SK-N-SH (cell line): Measurements from ENCODE around the gene ZP2. TPM values are rescaled to one million over a fixed set of nuclear protein-coding genes. Genes with fewer than 3 reads are reported as not detected.

Experiments used
- CTCF ChIA-PET: fragments of 300-600, 350-600 bp; formaldehyde crosslinking; extraction: SDS; loops from one replicate; lab custom pipeline; 2021; lab: Yijun Ruan, JAX
- POLR2A ChIA-PET: fragments of 350-600 bp; sonication (Branson Sonifier 250); formaldehyde crosslinking; extraction: SDS; loops from one replicate; lab custom pipeline; 2020; ENCODE audit warnings: antibody characterized with exemption, inconsistent platforms; lab: Yijun Ruan, JAX
- DNase-seq: peaks from one replicate; pipeline ENCODE4 v3.0.0; 2012
- H2AFZ ChIP-seq: fragments of 200-600 bp; sonication (generic); 2 replicates; pipeline ENCODE4 v1.8.1; 2016; ENCODE audit warnings: antibody characterized with exemption, mild to moderate bottlenecking, low read depth
- H3F3A ChIP-seq: fragments of 200-600 bp; sonication (generic); replicated peaks from 2 replicates; pipeline ENCODE3; 2016; ENCODE audit warnings: antibody characterized with exemption, mild to moderate bottlenecking; ENCODE audit not compliant: insufficient read depth
- H3K27ac ChIP-seq, 2 experiments: fragments of 200-500 bp in 1 of 2; fragments of 200-600 bp in 1 of 2; sonication (Bioruptor generic) in 1 of 2; sonication (generic), shearing (Covaris generic) in 1 of 2; 2 replicates each; pipeline versions ENCODE4 v1.5.1 to v1.6.1; 2014 to 2016; ENCODE audit warnings: low read depth in 2 of 2, inconsistent platforms in 1 of 2, low read length in 1 of 2, mild to moderate bottlenecking in 1 of 2, mixed read lengths in 1 of 2
- H3K27me3 ChIP-seq: fragments of 200-600 bp; sonication (generic), shearing (Covaris generic); 2 replicates; pipeline ENCODE4 v1.6.1; 2016; ENCODE audit warnings: mixed run types; ENCODE audit not compliant: insufficient read depth
- H3K36me3 ChIP-seq, 2 experiments: fragments of 200-500 bp in 1 of 2; fragments of 200-600 bp in 1 of 2; sonication (Bioruptor generic) in 1 of 2; sonication (generic) in 1 of 2; replicated peaks in 1 of 2; 2 replicates each; pipeline versions ENCODE3 to v1.5.1; 2014 to 2016; ENCODE audit warnings: low read length in 1 of 2, mild to moderate bottlenecking in 1 of 2; ENCODE audit not compliant: insufficient read depth in 2 of 2, control insufficient read depth in 1 of 2
- H3K4me1 ChIP-seq, 2 experiments: fragments of 200-500 bp in 1 of 2; fragments of 200-600 bp in 1 of 2; sonication (Bioruptor generic) in 1 of 2; sonication (generic), shearing (Covaris generic) in 1 of 2; 2 replicates each; pipeline versions ENCODE4 v1.5.1 to v1.6.1; 2014 to 2016; ENCODE audit warnings: low read depth in 1 of 2, low read length in 1 of 2, mixed run types in 1 of 2; ENCODE audit not compliant: insufficient read depth in 2 of 2, control insufficient read depth in 1 of 2
- H3K4me2 ChIP-seq: fragments of 200-600 bp; sonication (generic), shearing (Covaris generic); 2 replicates; pipeline ENCODE4 v1.6.1; 2017; ENCODE audit warnings: mixed run types
- H3K4me3 ChIP-seq, 2 experiments: fragments of 200-500 bp in 1 of 2; fragments of 200-600 bp in 1 of 2; sonication (Bioruptor generic) in 1 of 2; sonication (generic), shearing (Covaris generic) in 1 of 2; 2 replicates each; pipeline versions ENCODE4 v1.5.1 to v1.8.1; 2014 to 2016; ENCODE audit warnings: low read depth in 2 of 2, inconsistent platforms in 1 of 2, low read length in 1 of 2, mild to moderate bottlenecking in 1 of 2, mixed read lengths in 1 of 2, moderate library complexity in 1 of 2
- H3K79me2 ChIP-seq: fragments of 200-600 bp; sonication (generic); 2 replicates; pipeline ENCODE4 v1.8.1; 2017; ENCODE audit warnings: mild to moderate bottlenecking; ENCODE audit not compliant: insufficient read depth
- H3K9ac ChIP-seq: fragments of 200-600 bp; sonication (generic); 2 replicates; pipeline ENCODE4 v1.6.1; 2017; ENCODE audit warnings: mixed run types
- H3K9me2 ChIP-seq: fragments of 200-600 bp; sonication (generic); 2 replicates; pipeline ENCODE4 v1.6.1; 2017; ENCODE audit warnings: mixed run types
- H3K9me3 ChIP-seq: fragments of 200-600 bp; sonication (generic); 2 replicates; pipeline ENCODE4 v1.6.1; 2017; ENCODE audit warnings: mixed run types, mild to moderate bottlenecking, moderate library complexity
- H4K20me1 ChIP-seq: fragments of 200-600 bp; sonication (generic); 2 replicates; pipeline ENCODE4 v1.6.1; 2017; ENCODE audit warnings: mild to moderate bottlenecking, mixed run types; ENCODE audit not compliant: insufficient read depth
- ELF1 ChIP-seq: IDR thresholded peaks from 2 replicates; pipeline ENCODE4 v1.4.0; 2012
- GATA2 ChIP-seq: sonication (generic); formaldehyde crosslinking; IDR thresholded peaks from 2 replicates; pipeline ENCODE4 v1.5.0; 2020; ENCODE audit warnings: mild to moderate bottlenecking, missing genetic modification reagents
- NFIC ChIP-seq: IDR thresholded peaks from 2 replicates; pipeline ENCODE4 v1.4.0; 2012; ENCODE audit warnings: borderline replicate concordance
- NRF1 ChIP-seq: IDR thresholded peaks from 2 replicates; pipeline ENCODE4 v1.6.1; 2012; ENCODE audit warnings: low read depth, mild to moderate bottlenecking, low read length
- RAD21 ChIP-seq: IDR thresholded peaks from 2 replicates; pipeline ENCODE4 v1.6.1; 2012; ENCODE audit warnings: mild to moderate bottlenecking, low read length
- SMC3 ChIP-seq: IDR thresholded peaks from 2 replicates; pipeline ENCODE4 v1.6.1; 2012; ENCODE audit warnings: low read depth, low read length, improper control_type of control experiment
- TEAD4 ChIP-seq: IDR thresholded peaks from 2 replicates; pipeline ENCODE4 v1.4.0; 2012; ENCODE audit warnings: mild to moderate bottlenecking, borderline replicate concordance; ENCODE audit not compliant: insufficient read depth
- WGBS: methylation state at CpG from one replicate; pipeline ENCODE4 v1.1.6; 2017; ENCODE audit warnings: low lambda C conversion rate; 5-methylcytosine and 5-hydroxymethylcytosine counted together
- polyA plus RNA-seq, 3 experiments: library from polyadenylated mRNA; depleted of rRNA; stranded (reverse); fragments of >200 nt; gene quantifications; 2 replicates each; pipeline ENCODE4 v1.2.3, GENCODE V29; 2012
- TF ChIP-seq, protein P1 (sequence below): IDR thresholded peaks from 2 replicates; pipeline ENCODE4 v1.4.0; 2012; ENCODE audit warnings: low read depth, borderline replicate concordance
- TF ChIP-seq, protein P2 (sequence below): fragments of 200-600 bp; sonication (generic); IDR thresholded peaks from 2 replicates; pipeline ENCODE4 v1.6.1; 2017; ENCODE audit warnings: antibody characterized with exemption, mild to moderate bottlenecking, moderate library complexity
- TF ChIP-seq, protein P3 (sequence below): fragments of 150-350 bp; IDR thresholded peaks from 2 replicates; pipeline ENCODE4 v1.6.1; 2017; ENCODE audit warnings: antibody characterized with exemption, low read length, low read depth, borderline replicate concordance
- TF ChIP-seq, protein P4 (sequence below): fragments of 150-350 bp; IDR thresholded peaks from 2 replicates; pipeline ENCODE4 v1.6.1; 2016; ENCODE audit warnings: mild to moderate bottlenecking, low read depth, low read length
- TF ChIP-seq, protein P5 (sequence below): IDR thresholded peaks from 2 replicates; pipeline ENCODE4 v1.6.1; 2012; ENCODE audit warnings: mild to moderate bottlenecking, low read depth, low read length, moderate library complexity
- TF ChIP-seq, protein P6 (sequence below): IDR thresholded peaks from 2 replicates; pipeline ENCODE4 v1.4.0; 2012; ENCODE audit warnings: low read depth

The ZP2 gene
- polyA plus RNA-seq, 1 of the 3 experiments (the other 2 are of a cell fraction): not detected

DNA sequence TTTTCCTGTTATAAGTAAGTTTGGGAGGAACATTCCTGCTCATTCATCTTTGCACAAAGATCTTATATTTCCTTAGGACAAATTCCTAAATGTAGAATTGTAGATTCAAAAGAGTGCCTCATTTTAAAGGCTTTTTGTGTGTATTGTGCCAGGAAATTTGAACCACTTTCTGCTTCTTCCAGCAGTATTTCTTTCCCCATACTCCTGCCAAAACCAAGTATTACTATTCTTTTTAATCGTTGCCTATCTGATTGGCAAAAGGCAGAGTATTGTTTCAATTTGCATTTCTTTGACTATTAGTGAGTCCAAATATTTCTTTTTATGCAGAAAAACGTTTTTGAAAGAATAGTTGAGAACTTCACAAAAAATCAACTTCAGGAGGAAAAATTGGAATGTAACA, 31.4 kb upstream of the ZP2 start:
- Histone ChIP-seq H2AFZ (no peak overlapping the region), H3K4me1 (no peaks in the 10 kb centered on the region), H3K4me2 (no peak overlapping the region), H4K20me1 (no peaks in the 10 kb centered on the region), H3F3A (no peaks in the 10 kb centered on the region), H3K79me2 (no peaks in the 10 kb centered on the region), H3K9ac (no peak overlapping the region), H3K36me3 (no peaks in the 10 kb centered on the region), H3K27me3 (no peaks in the 10 kb centered on the region; the same call in 1 of the 2 replicates), H3K9me3 (no peaks in the 10 kb centered on the region), H3K4me3 (no peak overlapping the region), H3K9me2 (no peaks in the 10 kb centered on the region), H3K27ac (no peak overlapping the region)
- POLR2A ChIA-PET: no interaction called here
- CTCF ChIA-PET: no interaction called here
- 8% methylated on average over 2 of the region's 2 CpGs for WGBS
- TF ChIP-seq TEAD4 (no peak), NRF1 (no peak), NFIC (no peak), GATA2 (no peak), SMC3 (no peak), RAD21 (no peak)
- TF ChIP-seq, protein P1, sequence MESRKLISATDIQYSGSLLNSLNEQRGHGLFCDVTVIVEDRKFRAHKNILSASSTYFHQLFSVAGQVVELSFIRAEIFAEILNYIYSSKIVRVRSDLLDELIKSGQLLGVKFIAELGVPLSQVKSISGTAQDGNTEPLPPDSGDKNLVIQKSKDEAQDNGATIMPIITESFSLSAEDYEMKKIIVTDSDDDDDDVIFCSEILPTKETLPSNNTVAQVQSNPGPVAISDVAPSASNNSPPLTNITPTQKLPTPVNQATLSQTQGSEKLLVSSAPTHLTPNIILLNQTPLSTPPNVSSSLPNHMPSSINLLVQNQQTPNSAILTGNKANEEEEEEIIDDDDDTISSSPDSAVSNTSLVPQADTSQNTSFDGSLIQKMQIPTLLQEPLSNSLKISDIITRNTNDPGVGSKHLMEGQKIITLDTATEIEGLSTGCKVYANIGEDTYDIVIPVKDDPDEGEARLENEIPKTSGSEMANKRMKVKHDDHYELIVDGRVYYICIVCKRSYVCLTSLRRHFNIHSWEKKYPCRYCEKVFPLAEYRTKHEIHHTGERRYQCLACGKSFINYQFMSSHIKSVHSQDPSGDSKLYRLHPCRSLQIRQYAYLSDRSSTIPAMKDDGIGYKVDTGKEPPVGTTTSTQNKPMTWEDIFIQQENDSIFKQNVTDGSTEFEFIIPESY: no peak
- TF ChIP-seq, protein P2, sequence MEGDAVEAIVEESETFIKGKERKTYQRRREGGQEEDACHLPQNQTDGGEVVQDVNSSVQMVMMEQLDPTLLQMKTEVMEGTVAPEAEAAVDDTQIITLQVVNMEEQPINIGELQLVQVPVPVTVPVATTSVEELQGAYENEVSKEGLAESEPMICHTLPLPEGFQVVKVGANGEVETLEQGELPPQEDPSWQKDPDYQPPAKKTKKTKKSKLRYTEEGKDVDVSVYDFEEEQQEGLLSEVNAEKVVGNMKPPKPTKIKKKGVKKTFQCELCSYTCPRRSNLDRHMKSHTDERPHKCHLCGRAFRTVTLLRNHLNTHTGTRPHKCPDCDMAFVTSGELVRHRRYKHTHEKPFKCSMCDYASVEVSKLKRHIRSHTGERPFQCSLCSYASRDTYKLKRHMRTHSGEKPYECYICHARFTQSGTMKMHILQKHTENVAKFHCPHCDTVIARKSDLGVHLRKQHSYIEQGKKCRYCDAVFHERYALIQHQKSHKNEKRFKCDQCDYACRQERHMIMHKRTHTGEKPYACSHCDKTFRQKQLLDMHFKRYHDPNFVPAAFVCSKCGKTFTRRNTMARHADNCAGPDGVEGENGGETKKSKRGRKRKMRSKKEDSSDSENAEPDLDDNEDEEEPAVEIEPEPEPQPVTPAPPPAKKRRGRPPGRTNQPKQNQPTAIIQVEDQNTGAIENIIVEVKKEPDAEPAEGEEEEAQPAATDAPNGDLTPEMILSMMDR: no peak
- TF ChIP-seq, protein P3, sequence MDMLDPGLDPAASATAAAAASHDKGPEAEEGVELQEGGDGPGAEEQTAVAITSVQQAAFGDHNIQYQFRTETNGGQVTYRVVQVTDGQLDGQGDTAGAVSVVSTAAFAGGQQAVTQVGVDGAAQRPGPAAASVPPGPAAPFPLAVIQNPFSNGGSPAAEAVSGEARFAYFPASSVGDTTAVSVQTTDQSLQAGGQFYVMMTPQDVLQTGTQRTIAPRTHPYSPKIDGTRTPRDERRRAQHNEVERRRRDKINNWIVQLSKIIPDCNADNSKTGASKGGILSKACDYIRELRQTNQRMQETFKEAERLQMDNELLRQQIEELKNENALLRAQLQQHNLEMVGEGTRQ: no peak
- TF ChIP-seq, protein P4, sequence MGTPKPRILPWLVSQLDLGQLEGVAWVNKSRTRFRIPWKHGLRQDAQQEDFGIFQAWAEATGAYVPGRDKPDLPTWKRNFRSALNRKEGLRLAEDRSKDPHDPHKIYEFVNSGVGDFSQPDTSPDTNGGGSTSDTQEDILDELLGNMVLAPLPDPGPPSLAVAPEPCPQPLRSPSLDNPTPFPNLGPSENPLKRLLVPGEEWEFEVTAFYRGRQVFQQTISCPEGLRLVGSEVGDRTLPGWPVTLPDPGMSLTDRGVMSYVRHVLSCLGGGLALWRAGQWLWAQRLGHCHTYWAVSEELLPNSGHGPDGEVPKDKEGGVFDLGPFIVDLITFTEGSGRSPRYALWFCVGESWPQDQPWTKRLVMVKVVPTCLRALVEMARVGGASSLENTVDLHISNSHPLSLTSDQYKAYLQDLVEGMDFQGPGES: no peak
- no peak for DNase-seq

DNA sequence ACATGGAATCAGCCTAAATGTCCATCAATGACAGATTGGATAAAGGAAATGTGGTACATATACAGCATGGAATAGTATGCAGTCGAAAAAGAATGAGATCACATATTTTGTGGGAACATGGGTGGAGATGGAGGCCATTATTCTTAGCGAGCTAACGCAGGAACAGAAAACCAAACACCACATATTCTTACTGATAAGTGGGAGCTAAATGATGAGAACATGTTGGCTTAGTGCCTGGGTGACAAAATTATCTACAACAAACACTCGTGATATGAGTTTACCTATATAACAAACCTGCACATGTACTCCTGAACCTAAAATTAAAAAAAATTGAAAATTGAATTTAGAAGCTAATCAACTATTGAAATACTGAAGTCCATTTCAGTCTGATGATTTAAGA, 28.3 kb upstream of the ZP2 start:
- no peaks in the 10 kb centered on the region for H3K9me2 ChIP-seq
- CTCF ChIA-PET: interaction anchor here (0.9 to 1.8 kb wide), 2 partner anchors 11 to 61 kb away, joined by 3 read pairs; no protein-coding TSS in a partner anchor
- POLR2A ChIA-PET: no interaction called here
- H4K20me1 ChIP-seq: no peaks in the 10 kb centered on the region
- H3K27ac ChIP-seq: no peak overlapping the region
- H3K36me3 ChIP-seq: no peaks in the 10 kb centered on the region
- no peaks in the 10 kb centered on the region for H3K27me3 ChIP-seq
- WGBS: 72% methylated on average over 4 of the region's 4 CpGs
- H2AFZ ChIP-seq: no peak overlapping the region
- no peaks in the 10 kb centered on the region for H3K4me1 ChIP-seq
- no peaks in the 10 kb centered on the region for H3K9me3 ChIP-seq
- H3F3A ChIP-seq: no peaks in the 10 kb centered on the region
- H3K79me2 ChIP-seq: no peaks in the 10 kb centered on the region
- no peak overlapping the region for H3K9ac ChIP-seq
- H3K4me2 ChIP-seq: no peak overlapping the region
- DNase-seq: no peak
- no peak overlapping the region for H3K4me3 ChIP-seq
- TF ChIP-seq, protein P5, sequence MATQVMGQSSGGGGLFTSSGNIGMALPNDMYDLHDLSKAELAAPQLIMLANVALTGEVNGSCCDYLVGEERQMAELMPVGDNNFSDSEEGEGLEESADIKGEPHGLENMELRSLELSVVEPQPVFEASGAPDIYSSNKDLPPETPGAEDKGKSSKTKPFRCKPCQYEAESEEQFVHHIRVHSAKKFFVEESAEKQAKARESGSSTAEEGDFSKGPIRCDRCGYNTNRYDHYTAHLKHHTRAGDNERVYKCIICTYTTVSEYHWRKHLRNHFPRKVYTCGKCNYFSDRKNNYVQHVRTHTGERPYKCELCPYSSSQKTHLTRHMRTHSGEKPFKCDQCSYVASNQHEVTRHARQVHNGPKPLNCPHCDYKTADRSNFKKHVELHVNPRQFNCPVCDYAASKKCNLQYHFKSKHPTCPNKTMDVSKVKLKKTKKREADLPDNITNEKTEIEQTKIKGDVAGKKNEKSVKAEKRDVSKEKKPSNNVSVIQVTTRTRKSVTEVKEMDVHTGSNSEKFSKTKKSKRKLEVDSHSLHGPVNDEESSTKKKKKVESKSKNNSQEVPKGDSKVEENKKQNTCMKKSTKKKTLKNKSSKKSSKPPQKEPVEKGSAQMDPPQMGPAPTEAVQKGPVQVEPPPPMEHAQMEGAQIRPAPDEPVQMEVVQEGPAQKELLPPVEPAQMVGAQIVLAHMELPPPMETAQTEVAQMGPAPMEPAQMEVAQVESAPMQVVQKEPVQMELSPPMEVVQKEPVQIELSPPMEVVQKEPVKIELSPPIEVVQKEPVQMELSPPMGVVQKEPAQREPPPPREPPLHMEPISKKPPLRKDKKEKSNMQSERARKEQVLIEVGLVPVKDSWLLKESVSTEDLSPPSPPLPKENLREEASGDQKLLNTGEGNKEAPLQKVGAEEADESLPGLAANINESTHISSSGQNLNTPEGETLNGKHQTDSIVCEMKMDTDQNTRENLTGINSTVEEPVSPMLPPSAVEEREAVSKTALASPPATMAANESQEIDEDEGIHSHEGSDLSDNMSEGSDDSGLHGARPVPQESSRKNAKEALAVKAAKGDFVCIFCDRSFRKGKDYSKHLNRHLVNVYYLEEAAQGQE: no peak
- TF ChIP-seq, protein P6, sequence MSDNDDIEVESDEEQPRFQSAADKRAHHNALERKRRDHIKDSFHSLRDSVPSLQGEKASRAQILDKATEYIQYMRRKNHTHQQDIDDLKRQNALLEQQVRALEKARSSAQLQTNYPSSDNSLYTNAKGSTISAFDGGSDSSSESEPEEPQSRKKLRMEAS: no peak
- TF ChIP-seq, protein P3: no peak
- TF ChIP-seq GATA2: no peak
- TF ChIP-seq, protein P4: no peak
- no peak for TF ChIP-seq ELF1
